Measurements from ENCODE around the gene PLCH1.

- TF ChIP-seq EZH2 (IDR thresholded peaks at IDR 0.05) (no peak), POLR2AphosphoS5 (IDR thresholded peaks at IDR 0.05; ENCODE audit: borderline replicate concordance, low read depth, low read length) (no peak), FOXP2 (optimal IDR thresholded peaks at IDR 0.05; ENCODE audit: control extremely low read depth, extremely low read length, insufficient read depth) (no peak)
Observed at GRCh38 chr3:155481089-155481488, 263.8 kb downstream of the PLCH1 start.
